Heart left ventricle (tissue), 13 donors: ENCODE measurements around the gene DCN.

ENCODE experiments used
- CTCF ChIP-seq, 12 donors: fragments of 200-600 bp; sonication (generic) in 4 of 12; IDR thresholded peaks; one replicate each; pipeline versions ENCODE4 v1.5.0 to v1.8.0; 2018 to 2022; ENCODE audit warnings: antibody characterized with exemption in 12 of 12, mild to moderate bottlenecking in 5 of 12
- POLR2A ChIP-seq, 2 donors: fragments of 450-650 bp; IDR thresholded peaks; one replicate each; pipeline ENCODE4 v1.6.1; 2017; ENCODE audit warnings: antibody characterized with exemption in 2 of 2, mild to moderate bottlenecking in 2 of 2, moderate library complexity in 2 of 2
- donor health status: ischemic (EF 13 %, LVEDD 7.1; RV severe dilation, severe dysfunction).
- donor health status: DM: no; HTN: yes; CAD: no.
- donor health status: DM: no; HTN: no; CAD: no.
- donor health status: ischemic (EF 25% LVEDD 6.9; RV normal size, moderate dysfunction).
- donor health status: ischemic (EF 25% LVEDD 5.7; RV mildly dilated, moderate dysfunction).
- donor health status: ischemic (EF 35%, LVEDD 5.7; RV mildly dilated, moderate dysfunction).
- donor health status: nonischemic (EF 11% LVEDD 7.7; RV severe dilation, severe dysfunction).
- donor health status: DM: yes; HTN: yes; CAD: no.
- donor health status: PGD.
- donor health status: ischemic (EF 29% LVEDD 5.4; RV normal size, mild dysfunction).
- donor health status: nonischemic (EF 23%, LVEDD 6.1; RV moderate dilation, normal function).

GRCh38 chr12:91113621-91114020 is 69.0 kb downstream of the DCN start:
- TF ChIP-seq CTCF (IDR thresholded peaks at IDR 0.05) (no peak), POLR2A (IDR thresholded peaks at IDR 0.05) (no peak)
